Astrocyte of the hippocampus (primary cell): ENCODE data around the gene TNFSF18.

Experiments
- DNase-seq: peaks from one replicate; pipeline ENCODE4 v3.0.0; 2011; ENCODE audit warnings: low read depth, low spot score

Gene TNFSF18

GRCh38 chr1:173039626-173040025 lies 11.1 kb downstream of the TNFSF18 start:
- no peak for DNase-seq

GRCh38 chr1:173038875-173039554 lies 11.7 kb downstream of the TNFSF18 start:
- no peak for DNase-seq

GRCh38 chr1:173024543-173024942 lies 26.2 kb downstream of the TNFSF18 start:
- no peak for DNase-seq

GRCh38 chr1:173023343-173023742 lies 27.4 kb downstream of the TNFSF18 start:
- DNase-seq, result no peak

GRCh38 chr1:173020138-173020750 lies 30.5 kb downstream of the TNFSF18 start:
- DNase-seq, result no peak

- no peak for DNase-seq
Measured at GRCh38 chr1:173017792-173018191, 32.9 kb downstream of the TNFSF18 start.

GRCh38 chr1:173016419-173016818 lies 34.3 kb downstream of the TNFSF18 start:
- no peak for DNase-seq

- no peak for DNase-seq
Measured at GRCh38 chr1:173015629-173016028, 35.1 kb downstream of the TNFSF18 start.

- no peak for DNase-seq
Measured at GRCh38 chr1:173014160-173014559, 36.6 kb downstream of the TNFSF18 start.

- no peak for DNase-seq
Measured at GRCh38 chr1:173012126-173012525, 38.6 kb downstream of the TNFSF18 start.

GRCh38 chr1:173009597-173009996 lies 41.1 kb downstream of the TNFSF18 start:
- no peak for DNase-seq

- DNase-seq, result no peak
Measured at GRCh38 chr1:173005196-173005864, 45.4 kb downstream of the TNFSF18 start.

- DNase-seq, result peak; percentile 18
Measured at GRCh38 chr1:173002891-173003838, 47.6 kb downstream of the TNFSF18 start.

- DNase-seq, result no peak
Measured at GRCh38 chr1:172999349-172999748, 51.4 kb downstream of the TNFSF18 start.

- no peak for DNase-seq
Measured at GRCh38 chr1:172997941-172998361, 52.8 kb downstream of the TNFSF18 start.

- DNase-seq, result peak; percentile 66
Measured at GRCh38 chr1:172993640-172994039, 57.1 kb downstream of the TNFSF18 start.

GRCh38 chr1:172991674-172992400 lies 58.9 kb downstream of the TNFSF18 start:
- no peak for DNase-seq

- peak; percentile 54 for DNase-seq
Measured at GRCh38 chr1:172990598-172991215, 60.0 kb downstream of the TNFSF18 start.
